Endothelial cell of hepatic sinusoid (primary cell): Measurements from ENCODE around the gene UNK.
"Not testable (repeated sequence)": the region's sequence is repeated elsewhere in the genome, so short reads cannot be mapped to it uniquely, and the experiment has no call there.

Experiments
- in situ Hi-C: cut with HindIII; loops from 2 replicates; pipeline ENCODE4 v1.10.0; 2017; ENCODE audit warnings: low sequenced_read_pairs

The UNK gene

GRCh38 chr17:75846692-75847613 is 62.3 kb downstream of the UNK start:
- in situ Hi-C loops, result loop anchor here (10.0 kb wide), 1 partner anchor 62 kb away; the partner anchor contains the start of gene UNK

- in situ Hi-C loops, result loop anchor here (10.0 kb wide), 1 partner anchor 63 kb away; the partner anchor contains the start of gene UNK
Observed at GRCh38 chr17:75847614-75848522, 63.3 kb downstream of the UNK start.

GRCh38 chr17:75848523-75849278 is 64.1 kb downstream of the UNK start:
- in situ Hi-C loops, result loop anchor here (10.0 kb wide), 1 partner anchor 64 kb away; the partner anchor contains the start of gene UNK

- in situ Hi-C loops, result loop anchor here (10.0 kb wide), 1 partner anchor 64 kb away; the partner anchor contains the start of gene UNK
Observed at GRCh38 chr17:75849279-75849646, 64.7 kb downstream of the UNK start.

- in situ Hi-C loops, result loop anchor here (10.0 kb wide), 1 partner anchor 65 kb away; the partner anchor contains the start of gene UNK
Observed at GRCh38 chr17:75849724-75850123, 65.1 kb downstream of the UNK start.

GRCh38 chr17:75850928-75851692 is 66.5 kb downstream of the UNK start:
- in situ Hi-C loops, result no loop called here

GRCh38 chr17:75851693-75851991 is 67.0 kb downstream of the UNK start:
- in situ Hi-C loops, result not testable (repeated sequence)

GRCh38 chr17:75853433-75853832 is 68.8 kb downstream of the UNK start:
- in situ Hi-C loops, result no loop called here

- in situ Hi-C loops, result no loop called here
Observed at GRCh38 chr17:75854101-75854748, 69.6 kb downstream of the UNK start.

GRCh38 chr17:75854881-75855309 is 70.3 kb downstream of the UNK start:
- in situ Hi-C loops, result no loop called here

- in situ Hi-C loops, result no loop called here
Observed at GRCh38 chr17:75855310-75856061, 70.9 kb downstream of the UNK start, which contains the start of gene WBP2. Gene WBP2, minus strand, starts transcription at chr17:75855335. Its CDS starts 38 bp downstream, at chr17:75855297.

GRCh38 chr17:75856062-75856756 is 71.6 kb downstream of the UNK start:
- in situ Hi-C loops, result no loop called here

- in situ Hi-C loops, result not testable (repeated sequence)
Observed at GRCh38 chr17:75859358-75859757, 74.8 kb downstream of the UNK start.

- in situ Hi-C loops, result loop anchor here (5.0 kb wide), 2 partner anchors 40 to 75 kb away; partner anchors contain the start of gene MRPL38
Observed at GRCh38 chr17:75861927-75862317, 77.3 kb downstream of the UNK start.

- in situ Hi-C loops, result loop anchor here (5.0 kb wide), 2 partner anchors 38 to 77 kb away; partner anchors contain the start of gene MRPL38
Observed at GRCh38 chr17:75864448-75864871, 79.9 kb downstream of the UNK start.

- in situ Hi-C loops, result loop anchor here (5.0 kb wide), 2 partner anchors 37 to 78 kb away; partner anchors contain the start of gene MRPL38
Observed at GRCh38 chr17:75864887-75865286, 80.3 kb downstream of the UNK start.

- in situ Hi-C loops, result not testable (repeated sequence)
Observed at GRCh38 chr17:75865404-75866188, 81.0 kb downstream of the UNK start.
